OCI-LY3 (cell line): Measurements from ENCODE around the gene CARD11.

ENCODE experiments used
- H2AFZ ChIP-seq: fragments of 200-600, 300-600 bp; shearing (Covaris generic); 2 replicates; pipeline ENCODE4 v1.6.0; 2014; ENCODE audit warnings: antibody characterized with exemption, low read depth, low read length
- H3K27ac ChIP-seq: fragments of 200-600, 300-600 bp; sonication (generic); 2 replicates; pipeline ENCODE4 v1.5.1; 2014; ENCODE audit warnings: mild to moderate bottlenecking, low read length, moderate library complexity, mixed read lengths
- H3K27me3 ChIP-seq: fragments of 200-600, 300-600 bp; sonication (generic); 2 replicates; pipeline ENCODE4 v1.6.1; 2014; ENCODE audit warnings: low read depth, low read length, mixed read lengths
- H3K36me3 ChIP-seq: fragments of 200-600, 300-600 bp; sonication (generic); replicated peaks from 2 replicates; pipeline ENCODE3; 2014; ENCODE audit warnings: low read depth, low read length, mixed read lengths
- H3K4me1 ChIP-seq: fragments of 300-600, 200-600 bp; sonication (generic); 2 replicates; pipeline ENCODE4 v1.6.1; 2014; ENCODE audit warnings: low read length, mixed read lengths
- H3K4me2 ChIP-seq: fragments of 200-600, 300-600 bp; sonication (generic); 2 replicates; pipeline ENCODE4 v1.6.1; 2014; ENCODE audit warnings: low read length, mixed read lengths
- H3K4me3 ChIP-seq: fragments of 300-600, 200-600 bp; sonication (generic); 2 replicates; pipeline ENCODE4 v1.5.1; 2014; ENCODE audit warnings: antibody characterized with exemption, mild to moderate bottlenecking, low read length, moderate library complexity
- H3K79me2 ChIP-seq: fragments of 300-600, 200-600 bp; shearing (Covaris generic); 2 replicates; pipeline ENCODE4 v1.6.1; 2014; ENCODE audit warnings: mild to moderate bottlenecking, low read length, mixed read lengths
- H3K9ac ChIP-seq: fragments of 300-600, 200-600 bp; shearing (Covaris generic); 2 replicates; pipeline ENCODE4 v1.6.0; 2014; ENCODE audit warnings: mild to moderate bottlenecking, low read length, moderate library complexity
- H3K9me3 ChIP-seq: fragments of 200-600, 300-600 bp; shearing (Covaris generic); 2 replicates; pipeline ENCODE4 v1.6.1; 2014; ENCODE audit warnings: low read length, mixed read lengths; ENCODE audit not compliant: insufficient read depth
- H4K20me1 ChIP-seq: fragments of 200-600, 300-600 bp; sonication (generic); 2 replicates; pipeline ENCODE4 v1.6.1; 2016; ENCODE audit warnings: low read length, mixed read lengths; ENCODE audit not compliant: insufficient read depth
- CTCF ChIP-seq: fragments of 200-600, 300-600 bp; sonication (generic); IDR thresholded peaks from 2 replicates; pipeline ENCODE4 v1.5.1; 2014; ENCODE audit warnings: antibody characterized with exemption, low read length, low read depth
- EZH2phosphoT487 ChIP-seq: fragments of 200-600 bp; shearing (Covaris generic); IDR thresholded peaks from 2 replicates; pipeline ENCODE4 v1.6.1; 2018; ENCODE audit warnings: antibody characterized with exemption, mixed run types, low read depth

CARD11 gene

GRCh38 chr7:2945171-2945570 is 98.5 kb downstream of the CARD11 start:
- no peak overlapping the region for H3K27ac ChIP-seq
- TF ChIP-seq CTCF = no peak
- no peak for TF ChIP-seq EZH2phosphoT487
- peaks cover 2% of the 10 kb centered on the region for H3K4me1 ChIP-seq
- H3K4me3 ChIP-seq = no peak overlapping the region
- H2AFZ ChIP-seq = no peak overlapping the region
- H3K9me3 ChIP-seq = no peaks in the 10 kb centered on the region
- H3K79me2 ChIP-seq = no peaks in the 10 kb centered on the region
- H3K4me2 ChIP-seq = no peak overlapping the region
- peaks cover 18% of the 10 kb centered on the region for H3K36me3 ChIP-seq
- H3K9ac ChIP-seq = no peak overlapping the region
- H4K20me1 ChIP-seq = no peaks in the 10 kb centered on the region; the same call in 1 of the 2 replicates
- H3K27me3 ChIP-seq = no peaks in the 10 kb centered on the region

- H3K9ac ChIP-seq = no peak overlapping the region
- H3K27me3 ChIP-seq = no peaks in the 10 kb centered on the region
- TF ChIP-seq EZH2phosphoT487 (no peak), CTCF (no peak)
- H3K4me3 ChIP-seq = no peak overlapping the region
- H2AFZ ChIP-seq = no peak overlapping the region
- no peaks in the 10 kb centered on the region for H3K79me2 ChIP-seq
- no peaks in the 10 kb centered on the region for H3K4me1 ChIP-seq
- peaks cover 17% of the 10 kb centered on the region for H3K36me3 ChIP-seq
- H3K9me3 ChIP-seq = no peaks in the 10 kb centered on the region
- H4K20me1 ChIP-seq = no peaks in the 10 kb centered on the region; the same call in 1 of the 2 replicates
- no peak overlapping the region for H3K27ac ChIP-seq
- H3K4me2 ChIP-seq = no peak overlapping the region
Observed at GRCh38 chr7:2944739-2945138, 98.9 kb downstream of the CARD11 start.

GRCh38 chr7:2943851-2944601 is 99.6 kb downstream of the CARD11 start:
- Histone ChIP-seq H4K20me1 (no peaks in the 10 kb centered on the region; the same call in 1 of the 2 replicates), H3K27me3 (no peaks in the 10 kb centered on the region), H3K36me3 (peaks cover 17% of the 10 kb centered on the region), H3K4me2 (no peak overlapping the region), H3K9me3 (no peaks in the 10 kb centered on the region), H3K4me1 (no peaks in the 10 kb centered on the region), H3K27ac (no peak overlapping the region), H3K4me3 (no peak overlapping the region), H2AFZ (no peak overlapping the region), H3K9ac (no peak overlapping the region), H3K79me2 (no peaks in the 10 kb centered on the region)
- TF ChIP-seq CTCF (no peak), EZH2phosphoT487 (no peak)

- Histone ChIP-seq H3K36me3 (peaks cover 32% of the 10 kb centered on the region), H3K9ac (no peak overlapping the region), H3K4me1 (no peaks in the 10 kb centered on the region), H3K4me3 (no peak overlapping the region), H3K27me3 (no peaks in the 10 kb centered on the region), H4K20me1 (no peaks in the 10 kb centered on the region; the same call in 1 of the 2 replicates), H3K27ac (no peak overlapping the region), H3K79me2 (no peaks in the 10 kb centered on the region), H3K4me2 (no peak overlapping the region), H2AFZ (no peak overlapping the region), H3K9me3 (no peaks in the 10 kb centered on the region)
- TF ChIP-seq CTCF (no peak), EZH2phosphoT487 (no peak)
Observed at GRCh38 chr7:2941216-2941859, 102.3 kb downstream of the CARD11 start.
